ENCODE data around the gene ANKRD39. TPM values are rescaled to one million over a fixed set of nuclear protein-coding genes. Genes with fewer than 3 reads are reported as not detected.

The ANKRD39 gene
- total RNA-seq, 2 experiments from 2014 or later, result 35.4 to 36.7 TPM

DNA sequence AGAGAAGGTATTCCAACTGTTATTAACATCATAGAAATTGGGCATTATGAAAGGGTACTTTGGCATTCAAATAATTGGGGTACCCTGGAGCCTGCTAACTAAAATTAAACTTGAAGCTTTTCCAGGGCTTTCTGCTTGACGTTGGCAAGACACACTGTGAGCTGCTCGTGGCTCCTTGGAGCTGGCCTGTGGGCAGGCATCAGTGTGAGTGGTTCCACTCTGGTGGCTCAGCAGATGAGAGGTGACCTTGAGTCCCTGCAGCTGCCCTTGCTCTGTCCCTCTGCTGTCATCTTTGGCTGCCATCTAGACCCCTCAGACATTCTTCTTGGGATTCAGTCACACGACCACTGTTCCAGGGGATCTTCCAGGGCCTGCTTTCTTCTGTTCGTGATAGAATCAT, 35.0 kb downstream of the ANKRD39 start:
- ATAC-seq (no peak), DNase-seq (no peak)
- no peaks in the 10 kb centered on the region for H3K27me3 Mint-ChIP-seq (ENCODE audit: low read depth)
- CTCF ChIA-PET, result no interaction called here
- no peak overlapping the region for H3K27ac Mint-ChIP-seq
- no peak overlapping the region for H3K4me3 Mint-ChIP-seq
- H3K36me3 Mint-ChIP-seq (ENCODE audit: low read depth), result peaks cover 53% of the 10 kb centered on the region
- H3K9me3 Mint-ChIP-seq (ENCODE audit: insufficient read depth), result no peaks in the 10 kb centered on the region
- peaks cover 38% of the 10 kb centered on the region for H3K4me1 Mint-ChIP-seq (ENCODE audit: low read depth)
- POLR2A ChIA-PET, result no interaction called here

DNA sequence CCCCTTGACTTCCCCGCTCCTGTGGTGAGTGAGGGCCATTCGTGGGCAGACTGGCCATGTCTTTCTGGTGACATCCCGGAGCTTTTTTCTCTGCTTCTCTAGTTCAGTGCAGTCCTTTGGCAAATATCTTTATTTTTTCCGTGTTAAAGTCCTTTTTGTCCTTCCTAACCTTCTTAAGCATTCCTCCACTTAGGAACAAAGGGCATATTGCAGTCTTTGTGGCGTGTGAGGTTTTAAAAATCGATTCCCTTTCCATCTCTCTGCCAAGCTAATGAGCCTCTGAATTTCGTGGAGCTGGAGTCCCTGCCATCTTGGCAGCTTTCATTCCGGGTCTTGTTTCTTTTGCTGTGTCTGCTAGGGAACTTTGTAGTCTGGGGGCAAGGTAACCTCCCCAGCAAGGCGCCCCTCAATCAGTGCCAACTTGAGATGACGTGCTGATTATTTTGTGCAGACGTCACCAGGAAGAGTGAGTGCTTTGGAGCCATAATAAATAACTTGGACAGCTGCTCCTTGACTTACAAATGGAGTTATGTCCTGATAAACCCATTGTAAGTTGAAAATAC, 36.6 kb downstream of the ANKRD39 start:
- POLR2A ChIA-PET, result interaction anchor here (1.6 to 1.8 kb wide), 2 partner anchors 17 to 18 kb away, joined by 3 to 5 read pairs; no protein-coding TSS in a partner anchor
- peaks cover 41% of the 10 kb centered on the region for H3K4me1 Mint-ChIP-seq (ENCODE audit: low read depth)
- ATAC-seq, result no peak
- H3K27ac Mint-ChIP-seq, result no peak overlapping the region
- no peaks in the 10 kb centered on the region for H3K27me3 Mint-ChIP-seq (ENCODE audit: low read depth)
- CTCF ChIA-PET, result interaction anchor here (0.7 to 3.9 kb wide), 5 partner anchors 11 to 291 kb away, joined by 3 to 13 read pairs (median 7); partner anchors contain the start of genes ANKRD36, ANKRD39 and CNNM4
- no peak overlapping the region for H3K4me3 Mint-ChIP-seq
- DNase-seq, result no peak
- H3K36me3 Mint-ChIP-seq (ENCODE audit: low read depth), result peaks cover 48% of the 10 kb centered on the region
- no peaks in the 10 kb centered on the region for H3K9me3 Mint-ChIP-seq (ENCODE audit: insufficient read depth)

DNA sequence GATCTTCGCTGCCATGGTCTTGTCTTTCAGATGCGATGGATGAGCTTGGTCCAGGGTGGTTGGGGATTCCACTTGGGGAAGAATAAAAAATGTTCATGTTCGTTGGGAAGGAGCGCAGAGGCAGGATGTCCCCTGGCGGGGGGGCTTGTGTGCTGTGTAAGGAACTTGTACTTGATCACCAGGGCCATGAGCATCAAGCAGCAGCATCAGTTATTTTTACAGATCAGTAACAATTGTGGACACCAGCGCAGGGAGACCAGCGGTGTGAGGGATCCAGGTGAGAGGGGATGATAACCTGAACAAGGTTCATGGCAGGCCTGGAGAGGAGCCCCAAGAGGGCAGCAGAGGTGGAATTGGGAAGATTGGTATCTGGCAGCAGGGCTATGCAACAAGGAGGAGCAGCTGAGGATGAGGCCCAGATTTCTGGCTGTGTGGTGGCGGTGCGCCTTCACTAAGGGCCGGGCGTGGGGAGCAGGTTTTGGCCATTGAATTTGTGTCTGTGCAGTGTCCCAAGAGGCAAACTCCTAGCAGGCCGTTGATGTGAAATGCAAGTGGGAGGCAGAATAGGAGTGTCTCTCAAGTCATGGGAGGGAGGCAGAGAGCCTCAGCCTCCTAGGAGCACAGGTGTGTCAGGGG, 37.8 kb downstream of the ANKRD39 start:
- no peak for ATAC-seq
- peaks cover 44% of the 10 kb centered on the region for H3K36me3 Mint-ChIP-seq (ENCODE audit: low read depth)
- H3K9me3 Mint-ChIP-seq (ENCODE audit: insufficient read depth), result no peaks in the 10 kb centered on the region
- H3K27me3 Mint-ChIP-seq (ENCODE audit: low read depth), result no peaks in the 10 kb centered on the region
- DNase-seq, result no peak
- H3K4me3 Mint-ChIP-seq, result no peak overlapping the region
- ChIA-PET CTCF (interaction anchor here (1.0 to 3.9 kb wide), 4 partner anchors 38 to 293 kb away, joined by 3 to 13 read pairs (median 6); partner anchors contain the start of genes ANKRD36, ANKRD39 and CNNM4), POLR2A (interaction anchor here (1.6 to 1.8 kb wide), 2 partner anchors 18 to 19 kb away, joined by 3 to 5 read pairs; no protein-coding TSS in a partner anchor)
- H3K27ac Mint-ChIP-seq, result peak overlapping the region; percentile 10
- H3K4me1 Mint-ChIP-seq (ENCODE audit: low read depth), result peaks cover 48% of the 10 kb centered on the region

DNA sequence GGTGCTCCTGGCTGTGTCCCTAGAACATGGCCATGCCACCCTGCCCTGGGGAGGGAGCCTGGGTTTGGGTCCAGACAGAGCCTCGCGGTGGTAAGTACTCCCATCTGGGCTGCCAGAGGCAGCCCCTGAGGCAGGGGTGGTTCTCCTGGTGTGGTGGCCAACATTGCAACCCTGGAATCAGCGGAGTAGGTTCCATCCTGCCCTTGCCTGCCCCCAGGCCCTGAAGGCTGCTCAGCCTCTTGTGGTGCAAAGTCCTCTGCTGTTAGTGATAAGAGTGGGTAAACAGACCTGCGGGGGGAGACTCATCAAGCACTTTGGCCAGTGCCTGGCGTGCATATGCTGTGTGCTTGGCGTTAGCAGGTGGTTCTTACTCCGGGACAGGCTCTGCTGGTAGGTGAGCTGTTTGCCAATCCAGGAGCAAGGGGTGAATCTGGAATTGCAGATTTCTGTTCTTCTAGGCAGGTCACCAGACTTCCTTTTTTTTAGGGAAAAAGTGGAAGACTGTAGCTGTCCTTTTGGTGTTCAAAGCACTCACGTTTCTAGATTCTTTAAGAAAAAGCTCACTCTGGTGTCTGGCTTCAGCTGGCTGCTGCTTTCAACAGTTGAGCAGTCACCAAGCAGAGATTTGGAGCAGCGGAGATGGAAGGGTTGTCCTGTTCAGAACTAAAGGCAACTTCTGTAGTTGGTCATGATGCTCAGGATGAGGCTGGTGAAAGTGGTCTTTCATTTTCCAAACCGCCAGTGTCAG, 38.5 kb downstream of the ANKRD39 start:
- Mint-ChIP-seq H3K4me3 (peak overlapping the region; percentile 81), H3K27me3 (ENCODE audit: low read depth) (no peaks in the 10 kb centered on the region), H3K27ac (no peak overlapping the region), H3K4me1 (ENCODE audit: low read depth) (peaks cover 50% of the 10 kb centered on the region), H3K36me3 (ENCODE audit: low read depth) (peaks cover 40% of the 10 kb centered on the region), H3K9me3 (ENCODE audit: insufficient read depth) (no peaks in the 10 kb centered on the region)
- ChIA-PET POLR2A (interaction anchor here (1.1 kb wide), 1 partner anchor 108 kb away, joined by 3 read pairs; no protein-coding TSS in a partner anchor), CTCF (interaction anchor here (1.0 to 3.9 kb wide), 4 partner anchors 38 to 293 kb away, joined by 3 to 13 read pairs (median 6); partner anchors contain the start of genes ANKRD36 and ANKRD39)
- ATAC-seq (no peak), DNase-seq (no peak)

DNA sequence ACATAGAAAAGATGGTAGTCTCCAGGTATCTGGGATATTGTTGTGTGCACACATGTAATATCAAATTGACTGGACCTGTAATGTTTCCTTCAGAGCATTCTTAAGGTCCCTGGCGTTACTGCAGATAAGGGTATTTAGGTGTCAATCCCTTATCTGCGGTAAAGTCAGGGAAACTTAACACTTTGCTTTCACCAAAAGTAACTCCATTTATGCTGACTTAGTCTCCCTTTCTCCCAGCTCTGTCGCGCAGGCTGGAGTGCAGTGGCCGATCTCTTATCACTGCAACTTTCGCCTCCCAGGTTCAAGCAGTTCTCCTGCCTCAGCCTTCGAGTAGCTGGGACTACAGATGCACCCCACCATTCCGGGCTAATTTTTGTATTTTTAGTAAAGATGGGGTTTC, 39.9 kb downstream of the ANKRD39 start:
- Mint-ChIP-seq H3K4me1 (ENCODE audit: low read depth) (peaks cover 52% of the 10 kb centered on the region), H3K27me3 (ENCODE audit: low read depth) (no peaks in the 10 kb centered on the region), H3K27ac (no peak overlapping the region), H3K9me3 (ENCODE audit: insufficient read depth) (no peaks in the 10 kb centered on the region), H3K4me3 (peak overlapping the region; percentile 81), H3K36me3 (ENCODE audit: low read depth) (peaks cover 34% of the 10 kb centered on the region)
- CTCF ChIA-PET, result interaction anchor here (1.2 to 4.1 kb wide), 4 partner anchors 55 to 295 kb away, joined by 3 to 27 read pairs (median 8); partner anchors contain the start of genes ANKRD36 and CNNM4
- POLR2A ChIA-PET, result interaction anchor here (1.7 to 2.0 kb wide), 2 partner anchors 21 to 145 kb away, joined by 4 to 6 read pairs; no protein-coding TSS in a partner anchor
- ATAC-seq (no peak), DNase-seq (no peak)

GRCh38 chr2:96816836-96817702, 40.7 kb downstream of the ANKRD39 start:
- DNase-seq (no peak), ATAC-seq (no peak)
- POLR2A ChIA-PET, result interaction anchor here (0.8 to 2.0 kb wide), 6 partner anchors 11 to 199 kb away, joined by 3 to 6 read pairs (median 4); partner anchors contain the start of gene ANKRD39
- Mint-ChIP-seq H3K36me3 (ENCODE audit: low read depth) (peaks cover 31% of the 10 kb centered on the region), H3K27ac (peak overlapping the region; percentile 57), H3K4me3 (peak overlapping the region; percentile 81), H3K4me1 (ENCODE audit: low read depth) (peaks cover 56% of the 10 kb centered on the region), H3K9me3 (ENCODE audit: insufficient read depth) (no peaks in the 10 kb centered on the region), H3K27me3 (ENCODE audit: low read depth) (no peaks in the 10 kb centered on the region)
- CTCF ChIA-PET, result interaction anchor here (0.7 to 4.1 kb wide), 18 partner anchors 8 to 296 kb away, joined by 3 to 27 read pairs (median 4); partner anchors contain the start of genes ANKRD36, ANKRD39 and CNNM4

DNA sequence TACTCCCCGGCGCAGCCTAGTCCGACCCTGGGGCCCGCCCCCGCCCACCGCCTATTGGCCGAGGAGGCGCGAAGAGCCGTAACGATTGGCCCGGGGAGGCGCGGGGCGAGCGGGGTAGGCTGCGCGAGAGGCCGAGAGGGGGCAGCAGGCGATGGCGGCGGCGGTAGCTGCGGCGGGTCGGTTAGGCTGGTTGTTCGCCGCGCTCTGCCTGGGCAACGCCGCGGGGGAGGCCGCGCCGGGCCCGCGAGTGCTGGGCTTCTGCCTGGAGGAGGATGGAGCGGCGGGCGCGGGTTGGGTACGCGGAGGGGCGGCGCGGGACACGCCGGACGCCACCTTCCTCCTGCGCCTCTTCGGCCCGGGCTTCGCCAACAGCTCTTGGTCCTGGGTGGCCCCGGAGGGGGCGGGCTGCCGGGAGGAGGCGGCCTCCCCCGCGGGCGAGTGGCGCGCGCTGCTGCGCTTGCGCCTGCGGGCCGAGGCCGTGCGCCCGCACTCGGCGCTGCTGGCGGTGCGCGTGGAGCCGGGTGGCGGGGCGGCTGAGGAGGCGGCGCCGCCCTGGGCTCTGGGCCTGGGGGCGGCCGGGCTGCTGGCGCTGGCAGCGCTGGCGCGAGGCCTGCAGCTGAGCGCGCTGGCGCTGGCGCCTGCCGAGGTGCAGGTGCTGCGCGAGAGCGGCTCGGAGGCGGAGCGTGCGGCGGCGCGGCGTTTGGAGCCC, 41.5 kb downstream of the ANKRD39 start, which contains the start of gene CNNM3:
TSS of gene CNNM3 (plus strand) at position 142 of the 709 bp plus-strand sequence. CDS start at position 152, 10 bp downstream.
- POLR2A ChIA-PET, result interaction anchor here (0.8 to 2.0 kb wide), 7 partner anchors 10 to 198 kb away, joined by 3 to 9 read pairs (median 4); partner anchors contain the start of gene ANKRD39
- CTCF ChIA-PET, result interaction anchor here (0.6 to 4.1 kb wide), 19 partner anchors 9 to 297 kb away, joined by 3 to 27 read pairs (median 4); partner anchors contain the start of genes ANKRD36, ANKRD39 and CNNM4
- H3K9me3 Mint-ChIP-seq (ENCODE audit: insufficient read depth), result no peaks in the 10 kb centered on the region
- peaks cover 30% of the 10 kb centered on the region for H3K36me3 Mint-ChIP-seq (ENCODE audit: low read depth)
- peak; percentile 95 for ATAC-seq
- DNase-seq, result peak; percentile 96
- peak within 1 kb of the TSS; percentile 89 for H3K4me3 Mint-ChIP-seq
- peaks cover 53% of the 10 kb centered on the region for H3K4me1 Mint-ChIP-seq (ENCODE audit: low read depth)
- peak within 1 kb of the TSS; percentile 71 for H3K27ac Mint-ChIP-seq
- H3K27me3 Mint-ChIP-seq (ENCODE audit: low read depth), result no peaks in the 10 kb centered on the region

GRCh38 chr2:96815326-96816126, 42.3 kb downstream of the ANKRD39 start:
- Mint-ChIP-seq H3K4me3 (peak overlapping the region; percentile 89), H3K9me3 (ENCODE audit: insufficient read depth) (no peaks in the 10 kb centered on the region), H3K4me1 (ENCODE audit: low read depth) (peaks cover 46% of the 10 kb centered on the region), H3K27me3 (ENCODE audit: low read depth) (no peaks in the 10 kb centered on the region), H3K36me3 (ENCODE audit: low read depth) (peaks cover 27% of the 10 kb centered on the region), H3K27ac (peak overlapping the region; percentile 66)
- ATAC-seq (peak; percentile 1), DNase-seq (no peak)
- ChIA-PET POLR2A (interaction anchor here (0.6 to 2.0 kb wide), 4 partner anchors 41 to 147 kb away, joined by 3 to 9 read pairs (median 5); no protein-coding TSS in a partner anchor), CTCF (interaction anchor here (0.9 to 4.1 kb wide), 12 partner anchors 9 to 297 kb away, joined by 3 to 27 read pairs (median 6); partner anchors contain the start of genes ANKRD36, ANKRD39 and CNNM4)

DNA sequence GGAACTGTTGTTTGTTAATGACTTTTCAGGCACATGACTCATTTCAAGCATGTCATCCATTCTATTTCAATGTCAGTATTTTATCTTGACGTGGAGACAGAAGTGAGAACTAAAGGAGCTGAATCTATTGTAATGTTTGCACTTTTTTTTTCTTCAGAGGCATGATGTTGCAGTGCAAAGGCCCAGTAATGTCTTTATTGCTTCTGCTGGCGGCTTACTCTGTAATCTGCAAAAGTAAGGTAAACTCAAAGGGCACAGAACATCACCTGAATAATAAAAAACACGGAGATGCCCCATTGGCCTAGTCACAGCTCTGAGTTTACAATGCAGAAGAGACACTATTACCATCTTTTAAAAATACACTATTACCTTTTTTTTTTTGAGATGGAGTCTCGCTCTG, 44.2 kb downstream of the ANKRD39 start:
- H3K27ac Mint-ChIP-seq, result no peak overlapping the region
- ChIA-PET CTCF (interaction anchor here (0.7 to 1.4 kb wide), 3 partner anchors 13 to 139 kb away, joined by 3 to 5 read pairs (median 3); partner anchors contain the start of gene ANKRD39), POLR2A (interaction anchor here (0.8 kb wide), 1 partner anchor 14 kb away, joined by 3 read pairs; no protein-coding TSS in a partner anchor)
- H3K4me3 Mint-ChIP-seq, result no peak overlapping the region
- peaks cover 27% of the 10 kb centered on the region for H3K4me1 Mint-ChIP-seq (ENCODE audit: low read depth)
- peaks cover 15% of the 10 kb centered on the region for H3K36me3 Mint-ChIP-seq (ENCODE audit: low read depth)
- no peak for ATAC-seq
- H3K9me3 Mint-ChIP-seq (ENCODE audit: insufficient read depth), result no peaks in the 10 kb centered on the region
- H3K27me3 Mint-ChIP-seq (ENCODE audit: low read depth), result no peaks in the 10 kb centered on the region
- no peak for DNase-seq
